Upper lobe of left lung (tissue), 4 donors: ENCODE results near the gene LLGL1.

Experiments used
- CTCF ChIP-seq, 6 experiments: fragments of 450-650 bp in 4 of 6; fragments of 200-600 bp in 2 of 6; sonication (generic) in 2 of 6; IDR thresholded peaks; one replicate each; pipeline ENCODE4 v1.5.1; 2016 to 2019; ENCODE audit warnings: antibody characterized with exemption in 6 of 6
- POLR2A ChIP-seq, 4 donors: fragments of 450-650 bp; IDR thresholded peaks; one replicate each; pipeline ENCODE4 v1.5.1; 2016 to 2017; ENCODE audit warnings: antibody characterized with exemption in 4 of 4, mild to moderate bottlenecking in 2 of 4
- POLR2AphosphoS5 ChIP-seq, 2 donors: sonication (generic); formaldehyde crosslinking; IDR thresholded peaks; one replicate each; pipeline ENCODE4 v1.5.1; 2017; ENCODE audit warnings: antibody characterized with exemption in 2 of 2

GRCh38 chr17:18190628-18191235 lies 34.7 kb upstream of the LLGL1 start:
- TF ChIP-seq POLR2A (IDR thresholded peaks at IDR 0.05) (no peak), CTCF (IDR thresholded peaks at IDR 0.05) (no peak), POLR2AphosphoS5 (IDR thresholded peaks at IDR 0.05) (no peak)
